PFSK-1 (cell line): ENCODE measurements around the gene GTPBP2. TPM values are rescaled to one million over a fixed set of nuclear protein-coding genes. Genes with fewer than 3 reads are reported as not detected.

ENCODE experiments used
- FOXP2 ChIP-seq: optimal IDR thresholded peaks from 2 replicates; pipeline ENCODE3; 2011; ENCODE audit warnings: borderline replicate concordance, control low read depth, inconsistent platforms; ENCODE audit not compliant: insufficient read depth; ENCODE audit errors: extremely low read length, extremely low read depth
- POLR2AphosphoS5 ChIP-seq: IDR thresholded peaks from 2 replicates; pipeline ENCODE4 v1.6.1; 2012; ENCODE audit warnings: low read depth, mild to moderate bottlenecking, control low read depth, low read length, moderate library complexity
- REST ChIP-seq, 2 experiments: IDR thresholded peaks; 2 replicates each; pipeline versions ENCODE4 v1.6.1 to v1.8.0; 2011 to 2012; ENCODE audit warnings: low read depth in 2 of 2, low read length in 2 of 2, control low read depth in 1 of 2, inconsistent platforms in 1 of 2, mild to moderate bottlenecking in 1 of 2, moderate library complexity in 1 of 2; ENCODE audit not compliant: insufficient read depth in 1 of 2
- SIN3A ChIP-seq: IDR thresholded peaks from 2 replicates; pipeline ENCODE4 v1.6.1; 2012; ENCODE audit warnings: mild to moderate bottlenecking, low read length, moderate library complexity, borderline replicate concordance; ENCODE audit not compliant: insufficient read depth
- TAF1 ChIP-seq: IDR thresholded peaks from 2 replicates; pipeline ENCODE4 v1.6.1; 2012; ENCODE audit warnings: low read length, control low read depth, borderline replicate concordance; ENCODE audit not compliant: insufficient read depth
- polyA plus RNA-seq: library from polyadenylated mRNA; unstranded; fragments of >200 nt; gene quantifications from one replicate; pipeline ENCODE4 v1.2.1, GENCODE V29; 2012; ENCODE audit warnings: low read depth, missing spikeins; ENCODE audit not compliant: insufficient read length

Gene GTPBP2
- 269 TPM for polyA plus RNA-seq

DNA sequence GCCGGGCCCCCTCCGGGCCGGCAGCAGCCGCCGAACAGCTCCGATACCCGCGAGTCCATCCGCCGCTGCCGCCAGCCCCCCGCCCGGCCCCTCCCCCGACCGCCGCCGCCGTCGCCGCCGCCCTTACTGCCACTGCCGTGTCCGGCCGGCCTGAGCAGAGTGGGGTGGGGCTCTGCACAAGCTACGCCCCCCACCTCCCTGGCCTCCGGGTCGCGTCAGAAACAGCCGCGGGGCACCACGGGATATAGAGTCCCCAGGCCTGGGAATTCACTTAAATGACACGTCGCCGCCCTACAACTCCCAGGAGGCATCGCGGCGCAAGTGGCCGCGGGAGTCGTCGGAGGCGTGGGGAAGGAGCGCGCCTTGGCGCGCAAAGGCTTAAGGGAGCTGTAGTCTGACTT, at the start of gene GTPBP2:
Gene GTPBP2 (minus strand): TSS at position 161 of the 401 bp plus-strand sequence. CDS start 102 bp downstream, at position 59.
- TF ChIP-seq POLR2AphosphoS5 (0 out of 2 replicates have a peak, but pooled peaks have one; percentile 23), FOXP2 (peak; percentile 90), SIN3A (peak; percentile 65; the same call in 1 of the 2 replicates), REST (IDR thresholded peaks at IDR 0.05; ENCODE audit: insufficient read depth in 1 of 2, low read depth in 2 of 2, low read length in 2 of 2) (no peak), TAF1 (no peak)

DNA sequence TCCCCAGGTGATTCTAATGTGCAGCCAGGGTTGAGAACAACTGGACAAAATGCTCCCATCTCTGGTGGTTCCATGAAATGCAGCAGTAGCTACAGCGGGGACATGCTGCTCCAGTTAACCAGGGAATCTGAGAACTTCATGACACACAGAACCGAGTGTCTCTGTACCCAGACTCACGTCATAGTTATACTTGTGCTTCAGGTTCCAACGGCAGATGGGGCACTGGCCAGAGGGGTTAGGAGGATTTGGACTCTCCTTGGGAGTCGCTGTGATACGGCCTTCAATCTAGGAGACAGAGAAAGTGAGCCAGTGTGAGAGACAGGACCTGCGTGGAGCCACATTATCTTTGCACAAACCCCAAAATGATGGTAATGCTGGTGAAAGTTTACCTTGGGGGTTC, 49.3 kb upstream of the GTPBP2 start:
- no peak for TF ChIP-seq POLR2AphosphoS5
- no peak for TF ChIP-seq SIN3A
- no peak for TF ChIP-seq FOXP2
- TF ChIP-seq TAF1, result no peak
- TF ChIP-seq REST (IDR thresholded peaks at IDR 0.05; ENCODE audit: insufficient read depth in 1 of 2, low read depth in 2 of 2, low read length in 2 of 2), result no peak

GRCh38 chr6:43677759-43678158, 48.7 kb upstream of the GTPBP2 start:
- TF ChIP-seq TAF1 (no peak), FOXP2 (no peak), REST (IDR thresholded peaks at IDR 0.05; ENCODE audit: insufficient read depth in 1 of 2, low read depth in 2 of 2, low read length in 2 of 2) (no peak), POLR2AphosphoS5 (no peak), SIN3A (no peak)

DNA sequence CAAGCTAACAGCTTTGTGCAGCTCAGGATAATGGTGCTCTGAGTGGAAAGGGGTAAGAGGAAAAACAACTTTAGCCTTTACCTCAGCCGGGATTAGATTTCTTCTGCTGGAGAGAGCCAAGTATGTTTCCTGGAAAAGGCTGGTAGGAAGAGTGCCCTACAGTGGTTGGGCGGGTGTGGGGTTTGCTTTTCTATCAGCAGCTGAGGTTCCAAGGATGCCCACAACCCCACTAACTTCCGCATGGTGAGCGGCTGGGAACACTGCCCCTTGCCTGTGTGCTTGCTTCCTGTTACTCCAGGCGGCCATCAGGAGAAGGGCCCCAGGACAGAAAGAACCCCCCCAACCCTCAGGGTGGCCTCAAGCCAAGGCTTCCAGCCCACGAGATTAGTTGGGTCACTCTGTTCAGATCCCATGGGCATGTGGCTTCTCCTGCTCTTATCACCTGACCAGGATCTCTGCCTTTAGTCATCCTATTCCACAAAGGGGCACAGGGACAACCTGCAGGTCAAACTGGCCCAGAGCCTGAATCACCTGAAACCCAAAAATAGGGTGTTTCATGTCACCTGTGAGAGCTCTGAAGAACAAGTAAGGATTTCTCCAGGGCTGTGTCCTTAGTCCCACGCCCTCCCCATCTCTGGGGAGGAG, 48.0 kb upstream of the GTPBP2 start:
- TF ChIP-seq TAF1, result no peak
- no peak for TF ChIP-seq POLR2AphosphoS5
- no peak for TF ChIP-seq REST (IDR thresholded peaks at IDR 0.05; ENCODE audit: insufficient read depth in 1 of 2, low read depth in 2 of 2, low read length in 2 of 2)
- no peak for TF ChIP-seq FOXP2
- no peak for TF ChIP-seq SIN3A
